ELF-1 (cell line): ENCODE data around the gene BCAS3.
A peak's percentile ranks its signal among the peaks of the same experiment; 100 is the strongest.

ENCODE experiments used
- DNase-seq: peaks from one replicate; pipeline ENCODE4 v3.0.0-alpha.2; 2016; ENCODE audit warnings: low read depth, low spot score

BCAS3 gene

GRCh38 chr17:61064087-61064951 lies 386.7 kb downstream of the BCAS3 start:
- no peak for DNase-seq

GRCh38 chr17:61065263-61065773 lies 387.7 kb downstream of the BCAS3 start:
- peak; percentile 3 for DNase-seq

GRCh38 chr17:61066062-61066461 lies 388.4 kb downstream of the BCAS3 start:
- DNase-seq, result no peak

GRCh38 chr17:61070649-61071048 lies 393.0 kb downstream of the BCAS3 start:
- no peak for DNase-seq

- no peak for DNase-seq
These were observed 395.0 kb downstream of the BCAS3 start for GRCh38 chr17:61072648-61073047.

- DNase-seq, result no peak
These were observed 395.5 kb downstream of the BCAS3 start for GRCh38 chr17:61073131-61073530.

GRCh38 chr17:61073799-61074513 lies 396.3 kb downstream of the BCAS3 start:
- no peak for DNase-seq

GRCh38 chr17:61075988-61076387 lies 398.3 kb downstream of the BCAS3 start:
- no peak for DNase-seq

- DNase-seq, result no peak
These were observed 399.0 kb downstream of the BCAS3 start for GRCh38 chr17:61076621-61077031.

- no peak for DNase-seq
These were observed 404.3 kb downstream of the BCAS3 start for GRCh38 chr17:61081959-61082358.

- DNase-seq, result no peak
These were observed 406.6 kb downstream of the BCAS3 start for GRCh38 chr17:61084260-61084659.

GRCh38 chr17:61087024-61087423 lies 409.4 kb downstream of the BCAS3 start:
- DNase-seq, result no peak

- no peak for DNase-seq
These were observed 410.9 kb downstream of the BCAS3 start for GRCh38 chr17:61088556-61088955.

- no peak for DNase-seq
These were observed 413.4 kb downstream of the BCAS3 start for GRCh38 chr17:61091096-61091495.

- DNase-seq, result no peak
These were observed 420.1 kb downstream of the BCAS3 start for GRCh38 chr17:61097781-61098180.

- DNase-seq, result no peak
These were observed 428.7 kb downstream of the BCAS3 start for GRCh38 chr17:61106354-61106753.

- DNase-seq, result no peak
These were observed 438.9 kb downstream of the BCAS3 start for GRCh38 chr17:61116577-61116976.

- no peak for DNase-seq
These were observed 440.3 kb downstream of the BCAS3 start for GRCh38 chr17:61117983-61118382.

- DNase-seq, result no peak
These were observed 441.2 kb downstream of the BCAS3 start for GRCh38 chr17:61118871-61119270.

GRCh38 chr17:61122326-61122913 lies 444.8 kb downstream of the BCAS3 start:
- DNase-seq, result no peak

- no peak for DNase-seq
These were observed 446.9 kb downstream of the BCAS3 start for GRCh38 chr17:61124562-61124961.
